GM18519 (cell line): ENCODE results near the gene ZNF614.
"Not testable (repeated sequence)": the region's sequence is repeated elsewhere in the genome, so short reads cannot be mapped to it uniquely, and the experiment has no call there.

Experiments used
- ATAC-seq: cut with Tn5 transposase; IDR thresholded peaks from one replicate; pipeline ENCODE4 v1.9.1; 2021; ENCODE audit warnings: mild to moderate bottlenecking, moderate library complexity; ENCODE audit not compliant: unreplicated experiment, low FRiP score

Gene ZNF614

GRCh38 chr19:52028027-52028779 is at the start of gene ZNF614:
TSS of gene ZNF614 (minus strand) at chr19:52028379. CDS start at chr19:52025745, 2,634 bp downstream.
- peak; percentile 51 for ATAC-seq

GRCh38 chr19:52070496-52070895 is 42.3 kb upstream of the ZNF614 start:
- ATAC-seq, result no peak

GRCh38 chr19:52069653-52070052 is 41.5 kb upstream of the ZNF614 start:
- no peak for ATAC-seq

- ATAC-seq, result no peak
Observed at GRCh38 chr19:52066258-52066863, 38.2 kb upstream of the ZNF614 start.

- ATAC-seq, result no peak
Observed at GRCh38 chr19:52065399-52065798, 37.2 kb upstream of the ZNF614 start.

- ATAC-seq, result not testable (repeated sequence)
Observed at GRCh38 chr19:52056480-52056879, 28.3 kb upstream of the ZNF614 start.

GRCh38 chr19:52051736-52052135 is 23.6 kb upstream of the ZNF614 start:
- not testable (repeated sequence) for ATAC-seq

- peak; percentile 65 for ATAC-seq
Observed at GRCh38 chr19:52048555-52049501, 20.6 kb upstream of the ZNF614 start, which contains the start of gene ZNF432. TSS of gene ZNF432 (minus strand) at chr19:52048838. CDS start at chr19:52046868, 1,970 bp downstream.

GRCh38 chr19:52039169-52039568 is 11.0 kb upstream of the ZNF614 start:
- ATAC-seq, result no peak

GRCh38 chr19:52034051-52034728 is 6.0 kb upstream of the ZNF614 start:
- no peak for ATAC-seq

GRCh38 chr19:52028780-52029123 is 573 bp upstream of the ZNF614 start:
- no peak for ATAC-seq

GRCh38 chr19:52026255-52026990 is 1.8 kb downstream of the ZNF614 start:
- ATAC-seq, result not testable (repeated sequence)

GRCh38 chr19:52024478-52024877 is 3.7 kb downstream of the ZNF614 start:
- not testable (repeated sequence) for ATAC-seq

- ATAC-seq, result no peak
Observed at GRCh38 chr19:52022193-52022592, 6.0 kb downstream of the ZNF614 start.

- no peak for ATAC-seq
Observed at GRCh38 chr19:52020506-52020905, 7.7 kb downstream of the ZNF614 start.

- no peak for ATAC-seq
Observed at GRCh38 chr19:52010674-52011073, 17.5 kb downstream of the ZNF614 start.

GRCh38 chr19:52007806-52008557 is 20.2 kb downstream of the ZNF614 start, which contains the start of gene ZNF615:
TSS of gene ZNF615 (minus strand) at chr19:52008211. CDS start at chr19:52003711, 4,500 bp downstream.
- peak; percentile 58 for ATAC-seq

GRCh38 chr19:52007451-52007805 is 20.8 kb downstream of the ZNF614 start:
- no peak for ATAC-seq
